ENCODE results near the gene WDR93. TPM values are rescaled to one million over a fixed set of nuclear protein-coding genes. Genes with fewer than 3 reads are reported as not detected.
"Not testable (repeated sequence)": the region's sequence is repeated elsewhere in the genome, so short reads cannot be mapped to it uniquely, and the experiment has no call there.

WDR93 gene
- total RNA-seq, 4 donors from 2014 or later: 0.21 to 0.39 TPM; not detected in 2

DNA sequence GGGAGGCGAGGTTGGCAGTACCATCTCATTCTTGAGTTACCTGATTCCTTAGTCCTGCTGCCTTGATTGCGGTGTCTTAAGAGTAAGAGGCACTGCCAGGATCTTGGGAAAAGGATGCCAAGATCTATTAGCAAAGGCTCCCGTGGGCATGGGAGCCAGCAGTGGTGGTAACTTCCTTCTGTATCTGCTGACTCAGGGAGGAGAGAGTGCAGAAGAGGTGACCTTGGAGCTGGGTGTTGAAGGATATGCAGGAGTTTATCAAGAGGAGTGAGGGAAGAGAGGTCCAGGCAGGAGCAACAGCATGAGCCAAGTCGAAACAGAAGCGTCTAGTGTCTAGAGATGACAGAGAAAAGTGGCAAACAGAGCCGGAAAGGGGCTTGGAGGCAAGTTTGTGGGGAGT lies 90.0 kb downstream of the WDR93 start:
- WGBS, 2 donors: 81 to 85% methylated on average over 6 of the region's 6 CpGs
- H3K27me3 ChIP-seq: no peaks in the 10 kb centered on the region
- DNase-seq (ENCODE audit: low spot score in 2 of 2): no peak

DNA sequence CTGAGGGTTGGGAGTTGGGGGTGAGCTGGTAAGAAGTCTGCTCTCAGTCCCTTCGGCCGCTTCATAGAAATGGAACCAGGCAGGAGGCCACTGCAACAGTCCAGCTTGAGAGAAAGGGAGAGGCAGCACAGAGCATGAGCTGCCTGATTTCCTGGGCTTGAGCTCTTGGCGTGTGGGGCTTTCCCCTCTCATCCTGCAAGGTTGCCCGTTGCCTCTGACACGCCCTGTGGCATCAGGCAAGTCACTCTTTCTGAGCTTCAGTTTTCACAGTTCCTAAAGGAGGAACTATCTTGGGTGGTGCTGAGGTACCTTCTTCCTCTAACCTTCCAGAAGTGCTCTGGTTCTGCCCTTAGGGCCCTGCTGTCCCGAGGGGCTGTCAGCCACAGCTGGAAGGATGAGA lies 90.4 kb downstream of the WDR93 start:
- H3K36me3 ChIP-seq: peaks cover 0 to 11% (median 0%) of the 10 kb centered on the region in 3 donors
- no peak for DNase-seq (ENCODE audit: low spot score in 2 of 2)

More for the DNA sequence above, 90.0 kb downstream of the WDR93 start:
- peaks cover 0 to 11% (median 0%) of the 10 kb centered on the region in 3 donors for H3K36me3 ChIP-seq
- H3K9me3 ChIP-seq: no peaks in the 10 kb centered on the region
- TF ChIP-seq POLR2A (IDR thresholded peaks at IDR 0.05) (no peak), EP300 (IDR thresholded peaks at IDR 0.05) (no peak)
- TF ChIP-seq, protein P1, sequence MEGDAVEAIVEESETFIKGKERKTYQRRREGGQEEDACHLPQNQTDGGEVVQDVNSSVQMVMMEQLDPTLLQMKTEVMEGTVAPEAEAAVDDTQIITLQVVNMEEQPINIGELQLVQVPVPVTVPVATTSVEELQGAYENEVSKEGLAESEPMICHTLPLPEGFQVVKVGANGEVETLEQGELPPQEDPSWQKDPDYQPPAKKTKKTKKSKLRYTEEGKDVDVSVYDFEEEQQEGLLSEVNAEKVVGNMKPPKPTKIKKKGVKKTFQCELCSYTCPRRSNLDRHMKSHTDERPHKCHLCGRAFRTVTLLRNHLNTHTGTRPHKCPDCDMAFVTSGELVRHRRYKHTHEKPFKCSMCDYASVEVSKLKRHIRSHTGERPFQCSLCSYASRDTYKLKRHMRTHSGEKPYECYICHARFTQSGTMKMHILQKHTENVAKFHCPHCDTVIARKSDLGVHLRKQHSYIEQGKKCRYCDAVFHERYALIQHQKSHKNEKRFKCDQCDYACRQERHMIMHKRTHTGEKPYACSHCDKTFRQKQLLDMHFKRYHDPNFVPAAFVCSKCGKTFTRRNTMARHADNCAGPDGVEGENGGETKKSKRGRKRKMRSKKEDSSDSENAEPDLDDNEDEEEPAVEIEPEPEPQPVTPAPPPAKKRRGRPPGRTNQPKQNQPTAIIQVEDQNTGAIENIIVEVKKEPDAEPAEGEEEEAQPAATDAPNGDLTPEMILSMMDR (IDR thresholded peaks at IDR 0.05): no peak
- no peak overlapping the region for H3K4me3 ChIP-seq
- H3K27ac ChIP-seq: no peak overlapping the region
- H3K4me1 ChIP-seq: peaks cover 0 to 18% (median 6%) of the 10 kb centered on the region in 4 donors

DNA sequence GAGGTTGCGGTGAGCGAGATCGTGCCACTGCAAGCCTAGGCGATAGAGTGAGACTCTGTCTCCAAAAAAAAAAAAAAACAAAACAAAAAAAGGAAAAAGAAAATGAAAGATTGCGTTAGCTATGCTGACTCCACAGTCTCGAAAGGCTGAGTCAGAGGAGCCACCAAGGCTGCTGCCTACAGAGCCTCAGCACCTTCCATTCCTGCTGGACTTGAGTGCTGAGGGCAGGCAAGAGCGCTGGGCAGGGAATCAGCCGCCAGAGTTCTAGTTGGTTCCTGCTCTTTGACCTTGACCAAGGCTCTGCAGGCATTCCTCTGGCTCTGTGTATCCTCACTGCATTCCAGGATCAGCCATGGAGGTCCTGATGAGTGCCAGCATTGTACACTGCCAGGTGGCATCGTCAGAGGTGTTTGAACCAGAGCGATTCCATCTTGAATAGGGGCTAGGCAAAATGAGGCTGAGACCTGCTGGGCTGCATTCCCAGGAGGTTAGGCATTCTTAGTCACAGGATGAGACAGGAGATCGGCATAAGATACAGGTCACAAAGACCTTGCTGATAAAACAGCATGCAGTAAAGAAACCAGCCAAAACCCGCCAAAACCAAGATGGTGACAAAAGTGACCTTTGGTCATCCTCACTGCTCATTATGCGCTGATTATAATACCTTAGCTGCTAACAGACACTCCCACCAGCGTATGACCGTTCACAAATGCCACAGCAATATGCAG lies 91.4 kb downstream of the WDR93 start:
- H3K27ac ChIP-seq: no peak overlapping the region
- 75 to 78% methylated on average over 15 of the region's 15 CpGs for WGBS, 2 donors
- no peaks in the 10 kb centered on the region for H3K27me3 ChIP-seq
- no peaks in the 10 kb centered on the region for H3K9me3 ChIP-seq
- no peak for DNase-seq (ENCODE audit: low spot score in 2 of 2)
- TF ChIP-seq, protein P1 (IDR thresholded peaks at IDR 0.05): no peak
- TF ChIP-seq EP300 (IDR thresholded peaks at IDR 0.05): no peak
- peaks cover 0 to 4% (median 0%) of the 10 kb centered on the region in 4 donors for H3K4me1 ChIP-seq
- no peak overlapping the region for H3K4me3 ChIP-seq
- peaks cover 0 to 11% (median 0%) of the 10 kb centered on the region in 3 donors for H3K36me3 ChIP-seq

More for the DNA sequence above, 90.4 kb downstream of the WDR93 start:
- WGBS, 2 donors: 59 to 67% methylated on average over 6 of the region's 6 CpGs
- no peak for TF ChIP-seq EP300 (IDR thresholded peaks at IDR 0.05)
- no peak for TF ChIP-seq POLR2A (IDR thresholded peaks at IDR 0.05)
- Histone ChIP-seq H3K9me3 (no peaks in the 10 kb centered on the region), H3K27me3 (no peaks in the 10 kb centered on the region), H3K27ac (no peak overlapping the region), H3K4me1 (peaks cover 0 to 14% (median 5%) of the 10 kb centered on the region in 4 donors), H3K4me3 (no peak overlapping the region)

DNA sequence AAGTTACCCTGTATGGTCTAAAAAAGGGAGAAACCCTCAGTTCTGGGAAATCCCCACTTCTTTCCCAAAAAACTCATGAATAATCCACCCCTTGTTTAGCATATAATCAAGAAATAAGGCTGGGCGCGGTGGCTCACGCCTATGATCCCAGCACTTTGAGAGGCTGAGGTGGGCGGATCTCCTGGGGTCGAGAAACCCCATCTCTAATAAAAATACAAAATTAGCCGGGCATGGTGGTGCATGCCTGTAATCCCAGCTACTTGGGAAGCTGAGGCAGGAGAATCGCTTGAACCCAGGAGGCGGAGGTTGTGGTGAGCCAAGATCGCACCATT lies 92.0 kb downstream of the WDR93 start:
- H3K36me3 ChIP-seq: peaks cover 0 to 16% (median 0%) of the 10 kb centered on the region in 3 donors
- not testable (repeated sequence) for H3K27ac ChIP-seq; H3K4me3 ChIP-seq; H3K9me3 ChIP-seq; H3K4me1 ChIP-seq; DNase-seq (ENCODE audit: low spot score in 2 of 2); H3K27me3 ChIP-seq
- 93 to 95% methylated on average over 9 of the region's 9 CpGs for WGBS, 2 donors

DNA sequence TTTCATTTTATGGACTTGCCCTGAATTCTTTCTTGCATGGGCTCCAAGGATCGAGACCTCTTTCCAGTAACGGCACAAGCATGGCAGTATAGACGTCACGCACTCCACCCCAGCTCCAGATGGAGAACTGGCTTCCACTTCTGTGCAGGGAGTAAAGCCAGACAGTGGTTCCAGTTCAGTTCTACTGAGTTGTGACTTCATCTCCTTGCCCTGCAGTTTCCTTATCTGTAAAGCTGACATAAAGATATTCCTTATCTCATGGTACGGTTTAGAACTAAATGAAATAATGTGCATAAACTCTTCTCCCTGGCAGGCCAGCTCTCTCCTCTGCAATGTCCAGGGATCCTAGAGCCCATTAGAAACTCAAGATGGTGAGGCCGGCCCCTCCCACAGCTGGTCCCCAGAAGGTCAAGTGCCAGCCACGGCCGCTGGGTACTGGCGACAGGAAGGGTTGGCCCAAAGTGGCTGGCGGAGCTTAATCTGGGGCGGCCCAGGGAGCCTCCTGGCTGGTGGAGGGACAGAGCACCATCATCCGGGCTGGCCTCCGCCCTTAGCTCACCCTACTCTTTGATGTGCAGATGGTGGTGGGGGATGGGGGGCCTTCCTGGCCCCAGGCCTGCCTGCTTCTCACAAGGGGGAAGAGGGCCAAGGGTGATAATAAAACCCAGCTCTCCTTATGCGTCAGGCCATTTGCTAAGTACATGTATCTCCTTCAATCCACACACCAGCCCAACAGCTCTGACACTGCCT lies 92.7 kb downstream of the WDR93 start:
- Histone ChIP-seq H3K9me3 (peaks cover 0 to 6% (median 0%) of the 10 kb centered on the region in 4 donors), H3K36me3 (peaks cover 0 to 23% (median 0%) of the 10 kb centered on the region in 3 donors), H3K4me1 (no peaks in the 10 kb centered on the region), H3K27ac (peak overlapping the region in 1 of 4 donors; percentile 53), H3K4me3 (no peak overlapping the region), H3K27me3 (no peaks in the 10 kb centered on the region)
- 59 to 68% methylated on average over 14 of the region's 14 CpGs for WGBS, 2 donors
- DNase-seq (ENCODE audit: low spot score in 2 of 2): no peak
- TF ChIP-seq EP300 (IDR thresholded peaks at IDR 0.05): no peak
- TF ChIP-seq, protein P1 (IDR thresholded peaks at IDR 0.05): no peak
- TF ChIP-seq POLR2A (IDR thresholded peaks at IDR 0.05): no peak
